HG03442 (cell line): ENCODE measurements around the gene PIGL.
"Not testable (repeated sequence)": the region's sequence is repeated elsewhere in the genome, so short reads cannot be mapped to it uniquely, and the experiment has no call there.

Experiments
- ATAC-seq: cut with Tn5 transposase; IDR thresholded peaks from one replicate; pipeline ENCODE4 v1.9.1; 2021; ENCODE audit warnings: mild to moderate bottlenecking, moderate library complexity; ENCODE audit not compliant: unreplicated experiment

Gene PIGL

GRCh38 chr17:16273499-16273898 is 56.5 kb downstream of the PIGL start:
- no peak for ATAC-seq

- ATAC-seq = no peak
Observed at GRCh38 chr17:16273929-16274339, 56.9 kb downstream of the PIGL start.

GRCh38 chr17:16275024-16275423 is 58.0 kb downstream of the PIGL start:
- ATAC-seq = no peak

- no peak for ATAC-seq
Observed at GRCh38 chr17:16277163-16277562, 60.2 kb downstream of the PIGL start.

GRCh38 chr17:16281351-16281750 is 64.3 kb downstream of the PIGL start:
- no peak for ATAC-seq

GRCh38 chr17:16282522-16282921 is 65.5 kb downstream of the PIGL start:
- ATAC-seq = no peak

- no peak for ATAC-seq
Observed at GRCh38 chr17:16283705-16284104, 66.7 kb downstream of the PIGL start.

- no peak for ATAC-seq
Observed at GRCh38 chr17:16285646-16286008, 68.6 kb downstream of the PIGL start.

- peak; percentile 86 for ATAC-seq
Observed at GRCh38 chr17:16286009-16286946, 69.3 kb downstream of the PIGL start.

GRCh38 chr17:16286947-16287562 is 70.0 kb downstream of the PIGL start:
- ATAC-seq = peak; percentile 31

- ATAC-seq = no peak
Observed at GRCh38 chr17:16287563-16288027, 70.6 kb downstream of the PIGL start.

- ATAC-seq = no peak
Observed at GRCh38 chr17:16288860-16289571, 72.0 kb downstream of the PIGL start.

GRCh38 chr17:16293931-16294330 is 76.9 kb downstream of the PIGL start:
- no peak for ATAC-seq

- ATAC-seq = no peak
Observed at GRCh38 chr17:16294560-16294959, 77.5 kb downstream of the PIGL start.

- not testable (repeated sequence) for ATAC-seq
Observed at GRCh38 chr17:16296072-16296471, 79.1 kb downstream of the PIGL start.

GRCh38 chr17:16297367-16298139 is 80.5 kb downstream of the PIGL start:
- ATAC-seq = no peak

- ATAC-seq = no peak
Observed at GRCh38 chr17:16298140-16298662, 81.2 kb downstream of the PIGL start.

- ATAC-seq = no peak
Observed at GRCh38 chr17:16300554-16300953, 83.5 kb downstream of the PIGL start.

GRCh38 chr17:16301963-16302855 is 85.2 kb downstream of the PIGL start:
- no peak for ATAC-seq
